H1 (cell line): ENCODE data around the gene RELCH. TPM values are rescaled to one million over a fixed set of nuclear protein-coding genes. Genes with fewer than 3 reads are reported as not detected.
A peak's percentile ranks its signal among the peaks of the same experiment; 100 is the strongest.

Experiments used
- CTCF ChIA-PET: fragments of 300-600 bp; sonication (Branson Sonifier 250); formaldehyde crosslinking; loops from one replicate; lab custom pipeline; 2021; ENCODE audit not compliant: partially characterized antibody; lab: Charles Lee
- POLR2A ChIA-PET: fragments of 300-600 bp; sonication (Branson Sonifier 250); formaldehyde crosslinking; loops from one replicate; lab custom pipeline; 2021; ENCODE audit warnings: inconsistent platforms; ENCODE audit not compliant: partially characterized antibody; lab: Charles Lee
- DNase-seq, 2 experiments: peaks; one replicate each; pipeline versions ENCODE4 v3.0.0 to v3.0.0-alpha.2; 2010 to 2022; ENCODE audit warnings: low spot score in 2 of 2, low read depth in 1 of 2, mixed read lengths in 1 of 2
- FAIRE-seq: peaks from 2 replicates; lab custom pipeline; 2011; peaks lifted over from hg19 to GRCh38; lab: Jason Lieb, UNC
- H2AFZ ChIP-seq: 2 replicates; pipeline ENCODE4 v1.8.1; 2012; ENCODE audit warnings: low read length, inconsistent platforms
- H2AK5ac ChIP-seq: 2 replicates; pipeline ENCODE4 v1.6.1; 2013; ENCODE audit warnings: low read depth, low read length
- H2BK120ac ChIP-seq: replicated peaks from 2 replicates; pipeline ENCODE3; 2013; ENCODE audit warnings: low read depth, low read length, inconsistent platforms
- H2BK12ac ChIP-seq: 2 replicates; pipeline ENCODE4 v1.6.1; 2013; ENCODE audit warnings: low read depth, low read length
- H2BK15ac ChIP-seq: 2 replicates; pipeline ENCODE4 v1.6.1; 2013; ENCODE audit warnings: low read length
- H2BK20ac ChIP-seq: 2 replicates; pipeline ENCODE4 v1.6.1; 2013; ENCODE audit warnings: low read length
- H2BK5ac ChIP-seq: 2 replicates; pipeline ENCODE4 v1.6.1; 2013; ENCODE audit warnings: low read depth, low read length
- H3K14ac ChIP-seq: 2 replicates; pipeline ENCODE4 v1.6.1; 2013; ENCODE audit warnings: inconsistent platforms; ENCODE audit not compliant: insufficient read length
- H3K18ac ChIP-seq: 2 replicates; pipeline ENCODE4 v1.6.1; 2013; ENCODE audit warnings: low read length; ENCODE audit errors: extremely low read depth
- H3K23ac ChIP-seq: 2 replicates; pipeline ENCODE4 v1.6.1; 2013; ENCODE audit warnings: inconsistent platforms; ENCODE audit not compliant: insufficient read length
- H3K23me2 ChIP-seq: 2 replicates; pipeline ENCODE4 v1.6.1; 2013; ENCODE audit warnings: low read depth, low read length
- H3K27ac ChIP-seq: 2 replicates; pipeline ENCODE4 v1.6.1; 2011; ENCODE audit warnings: low read depth, low read length, inconsistent platforms
- H3K27me3 ChIP-seq, 4 experiments: replicated peaks in 1 of 4; 1 replicate in 1 of 4; 2 replicates in 3 of 4; pipeline versions ENCODE4 v1.6.1 to v1.8.1; 2011 to 2013; ENCODE audit warnings: low read length in 3 of 4, mild to moderate bottlenecking in 3 of 4, inconsistent platforms in 2 of 4, mixed read lengths in 2 of 4, moderate library complexity in 1 of 4; ENCODE audit not compliant: control insufficient read depth in 3 of 4, insufficient read depth in 3 of 4; ENCODE audit errors: extremely low read depth in 1 of 4
- H3K36me3 ChIP-seq, 4 experiments: 2 replicates each; pipeline versions ENCODE4 v1.6.1 to v1.8.1; 2011 to 2013; ENCODE audit warnings: mild to moderate bottlenecking in 4 of 4, low read length in 3 of 4, moderate library complexity in 2 of 4, control low read depth in 1 of 4, inconsistent platforms in 1 of 4; ENCODE audit not compliant: insufficient read depth in 4 of 4, control insufficient read depth in 2 of 4
- H3K4ac ChIP-seq: replicated peaks from 2 replicates; pipeline ENCODE3; 2013; ENCODE audit warnings: low read length, low read depth, mixed read lengths, inconsistent platforms; ENCODE audit not compliant: insufficient read length
- H3K4me1 ChIP-seq, 4 experiments: replicated peaks in 1 of 4; 1 replicate in 1 of 4; 2 replicates in 3 of 4; pipeline versions ENCODE4 v1.6.1 to v1.8.1; 2011 to 2013; ENCODE audit warnings: low read length in 3 of 4, inconsistent platforms in 2 of 4, mixed read lengths in 1 of 4; ENCODE audit not compliant: insufficient read depth in 4 of 4, control insufficient read depth in 3 of 4
- H3K4me2 ChIP-seq, 2 experiments: 2 replicates each; pipeline versions ENCODE4 v1.6.1 to v1.8.1; 2011 to 2013; ENCODE audit warnings: low read depth in 2 of 2, low read length in 2 of 2, control low read depth in 1 of 2, inconsistent platforms in 1 of 2, mild to moderate bottlenecking in 1 of 2; ENCODE audit not compliant: insufficient read depth in 1 of 2
- H3K4me3 ChIP-seq, 4 experiments: fragments of 200-600, 300-600 bp in 1 of 4; sonication (generic), shearing (Covaris generic), sonication (Bioruptor Twin) in 1 of 4; 2 replicates each; pipeline versions ENCODE4 v1.5.1 to v1.8.1; 2011 to 2016; ENCODE audit warnings: low read length in 4 of 4, low read depth in 3 of 4, control low read depth in 2 of 4, inconsistent platforms in 2 of 4, mild to moderate bottlenecking in 2 of 4, mixed read lengths in 1 of 4, moderate library complexity in 1 of 4; ENCODE audit not compliant: insufficient read depth in 2 of 4; ENCODE audit errors: extremely low read depth in 1 of 4
- H3K56ac ChIP-seq: replicated peaks from 2 replicates; pipeline ENCODE3; 2013; ENCODE audit warnings: low read depth, mild to moderate bottlenecking, mixed read lengths, low read length, inconsistent platforms; ENCODE audit not compliant: insufficient read length
- H3K79me1 ChIP-seq: 2 replicates; pipeline ENCODE4 v1.6.1; 2013; ENCODE audit warnings: low read depth, low read length, control low read depth
- H3K79me2 ChIP-seq, 2 experiments: 2 replicates each; pipeline versions ENCODE4 v1.6.1 to v1.8.1; 2012 to 2013; ENCODE audit warnings: low read length in 2 of 2, mild to moderate bottlenecking in 2 of 2, inconsistent platforms in 1 of 2; ENCODE audit not compliant: insufficient read depth in 2 of 2, control insufficient read depth in 1 of 2
- H3K9ac ChIP-seq, 4 experiments: replicated peaks in 1 of 4; 1 replicate in 1 of 4; 2 replicates in 3 of 4; pipeline versions ENCODE4 v1.6.1 to v1.8.1; 2011 to 2013; ENCODE audit warnings: low read depth in 3 of 4, low read length in 3 of 4, control low read depth in 2 of 4, mild to moderate bottlenecking in 2 of 4, moderate library complexity in 2 of 4, inconsistent platforms in 1 of 4; ENCODE audit errors: extremely low read depth in 1 of 4
- H3K9me3 ChIP-seq, 2 experiments: 2 replicates each; pipeline versions ENCODE4 v1.6.1 to v1.8.1; 2012 to 2013; ENCODE audit warnings: mild to moderate bottlenecking in 2 of 2, moderate library complexity in 2 of 2, control low read depth in 1 of 2, inconsistent platforms in 1 of 2, low read depth in 1 of 2, low read length in 1 of 2, mixed read lengths in 1 of 2; ENCODE audit not compliant: insufficient read depth in 2 of 2
- H4K20me1 ChIP-seq, 2 experiments: replicated peaks in 1 of 2; 2 replicates each; pipeline versions ENCODE3 to v1.8.1; 2011 to 2013; ENCODE audit warnings: inconsistent platforms in 2 of 2, low read length in 2 of 2, mild to moderate bottlenecking in 1 of 2; ENCODE audit not compliant: insufficient read depth in 2 of 2, control insufficient read depth in 1 of 2
- H4K5ac ChIP-seq: 2 replicates; pipeline ENCODE4 v1.6.1; 2013; ENCODE audit warnings: low read length, low read depth, mixed read lengths, inconsistent platforms; ENCODE audit not compliant: insufficient read length
- H4K8ac ChIP-seq: 2 replicates; pipeline ENCODE4 v1.8.0; 2013; ENCODE audit warnings: mild to moderate bottlenecking, moderate library complexity, low read length, inconsistent platforms; ENCODE audit not compliant: insufficient read depth; ENCODE audit errors: extremely low read depth
- H4K91ac ChIP-seq: replicated peaks from 2 replicates; pipeline ENCODE3; 2013; ENCODE audit warnings: low read length, mixed read lengths, inconsistent platforms; ENCODE audit not compliant: insufficient read length
- ASH2L ChIP-seq: fragments of 200-600, 300-600 bp; sonication (generic); IDR thresholded peaks from one replicate; pipeline ENCODE4 v1.7.1; 2017; ENCODE audit warnings: low read length
- BACH1 ChIP-seq: IDR thresholded peaks from 2 replicates; pipeline ENCODE4 v1.6.1; 2012; ENCODE audit warnings: low read length, improper control_type of control experiment
- CTBP2 ChIP-seq: IDR thresholded peaks from 2 replicates; pipeline ENCODE4 v1.7.0; 2011; ENCODE audit warnings: borderline replicate concordance, mild to moderate bottlenecking, moderate library complexity, mixed read lengths, low read length; ENCODE audit not compliant: insufficient read depth, insufficient read length
- EP300 ChIP-seq, 2 experiments: IDR thresholded peaks; 1 replicate in 1 of 2; 2 replicates in 1 of 2; pipeline ENCODE4 v1.6.1; 2011 to 2012; ENCODE audit warnings: low read depth in 2 of 2, low read length in 2 of 2, mild to moderate bottlenecking in 2 of 2, borderline replicate concordance in 1 of 2, inconsistent platforms in 1 of 2, moderate library complexity in 1 of 2
- KDM1A ChIP-seq: fragments of 200-600, 300-600 bp; sonication (generic); IDR thresholded peaks from 2 replicates; pipeline ENCODE4 v1.7.1; 2016; ENCODE audit warnings: mild to moderate bottlenecking, low read length, borderline replicate concordance
- KDM5A ChIP-seq: fragments of 200-600 bp; IDR thresholded peaks from 2 replicates; pipeline ENCODE4 v1.7.1; 2012; ENCODE audit warnings: mild to moderate bottlenecking, low read length, inconsistent platforms, mixed read lengths
- POLR2AphosphoS5 ChIP-seq: IDR thresholded peaks from 2 replicates; pipeline ENCODE4 v1.6.1; 2011; ENCODE audit warnings: low read depth, low read length
- RBBP5 ChIP-seq: IDR thresholded peaks from 2 replicates; pipeline ENCODE4 v1.7.1; 2012; ENCODE audit warnings: low read depth, mild to moderate bottlenecking, inconsistent platforms, low read length, moderate library complexity, borderline replicate concordance
- RXRA ChIP-seq: IDR thresholded peaks from 2 replicates; pipeline ENCODE4 v1.6.1; 2011; ENCODE audit warnings: low read depth, mild to moderate bottlenecking, low read length, moderate library complexity; ENCODE audit not compliant: insufficient read depth
- SP2 ChIP-seq: IDR thresholded peaks from 2 replicates; pipeline ENCODE4 v1.6.1; 2012; ENCODE audit warnings: mild to moderate bottlenecking, low read length, inconsistent platforms
- TCF12 ChIP-seq: IDR thresholded peaks from 2 replicates; pipeline ENCODE4 v1.6.1; 2011; ENCODE audit warnings: low read depth, mild to moderate bottlenecking, low read length
- ZNF274 ChIP-seq: IDR thresholded peaks from 2 replicates; pipeline ENCODE4 v1.7.0; 2012; ENCODE audit warnings: low read length, borderline replicate concordance; ENCODE audit errors: extremely low read depth
- WGBS, 2 experiments: shearing (Covaris generic) in 1 of 2; methylation state at CpG; one replicate each; pipeline versions ENCODE4 v1.1.6 to v1.1.7; 2013 to 2015; ENCODE audit warnings: low lambda C conversion rate in 2 of 2, mixed read lengths in 2 of 2, inconsistent platforms in 1 of 2, low coverage in 1 of 2, missing lambda C conversion rate in 1 of 2; ENCODE audit not compliant: insufficient replicate concordance in 2 of 2, insufficient coverage in 1 of 2, insufficient read length in 1 of 2; ENCODE audit errors: extremely low coverage in 1 of 2, missing lambda C conversion rate in 1 of 2; 5-methylcytosine and 5-hydroxymethylcytosine counted together
- polyA plus RNA-seq, 7 experiments: library from polyadenylated mRNA; depleted of rRNA in 3 of 7; stranded (reverse) in 5 of 7; unstranded in 2 of 7; fragments of >200 nt in 5 of 7; fragments of 200-250 nt in 2 of 7; gene quantifications; 1 replicate in 5 of 7; 2 replicates in 1 of 7; 4 replicates in 1 of 7; pipeline versions ENCODE4 v1.2.1 to v1.2.3, GENCODE V29; 2011 to 2013; ENCODE audit warnings: missing spikeins in 2 of 7, mixed read lengths in 2 of 7
- total RNA-seq: library from RNA; stranded (reverse); fragmentation: NEBNext Ultra II Directional; extraction: Animal tissue kit (Norgen Biotek cat#: 25700); gene quantifications from 2 replicates; pipeline ENCODE4 v1.2.1, GENCODE V29; 2021
- TF ChIP-seq, protein P1 (sequence below): IDR thresholded peaks from 2 replicates; pipeline ENCODE4 v1.6.1; 2012; ENCODE audit warnings: inconsistent platforms

RELCH gene
- total and polyA plus RNA-seq, 2 of the 8 experiments (the other 6 are each of a cell fraction or from before 2014, with no cell fraction given): 7.3 to 26.9 TPM

DNA sequence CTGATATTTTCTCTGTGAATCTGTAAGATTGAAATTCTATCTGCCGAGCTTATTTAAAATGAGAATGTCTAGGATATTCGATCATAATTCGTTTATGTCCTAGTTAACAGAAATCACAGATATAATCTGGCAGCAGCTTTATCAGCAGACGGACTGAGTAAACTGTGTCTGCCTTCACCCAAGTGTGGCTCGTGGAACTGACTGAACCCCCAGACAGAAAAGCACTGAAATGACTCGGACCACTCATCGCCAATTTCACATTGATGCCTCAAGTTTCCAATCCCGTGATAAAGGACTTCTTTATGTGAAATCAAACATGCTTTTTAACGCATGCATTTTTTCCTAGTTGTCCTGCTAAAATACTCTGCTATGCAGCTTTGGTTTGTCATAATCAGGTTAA is 153.9 kb downstream of the RELCH start:
- H2AFZ ChIP-seq: no peak overlapping the region
- no peak overlapping the region for H3K4me3 ChIP-seq
- H4K5ac ChIP-seq: no peak overlapping the region
- H3K23ac ChIP-seq: no peak overlapping the region
- no peak overlapping the region for H3K4ac ChIP-seq
- CTCF ChIA-PET: interaction anchor here (1.2 to 3.0 kb wide), 5 partner anchors 13 to 84 kb away, joined by 3 to 14 read pairs (median 5); partner anchors contain the start of gene TNFRSF11A
- H3K9me3 ChIP-seq: no peaks in the 10 kb centered on the region
- POLR2A ChIA-PET: interaction anchor here (1.0 to 1.6 kb wide), 2 partner anchors 9 to 15 kb away, joined by 3 to 6 read pairs; no protein-coding TSS in a partner anchor
- H3K4me2 ChIP-seq: no peak overlapping the region
- DNase-seq (no peak), FAIRE-seq (peak; percentile 7)
- peaks cover 0 to 24% of the 10 kb centered on the region in 2 experiments; a peak in 2 of 4 replicates for H3K79me2 ChIP-seq
- H3K79me1 ChIP-seq: no peaks in the 10 kb centered on the region; the same call in 1 of the 2 replicates
- H4K20me1 ChIP-seq: no peaks in the 10 kb centered on the region
- H3K27me3 ChIP-seq: no peaks in the 10 kb centered on the region
- no peak overlapping the region for H3K14ac ChIP-seq
- H2BK20ac ChIP-seq: no peak overlapping the region
- H2BK15ac ChIP-seq: no peak overlapping the region
- no peak overlapping the region for H4K8ac ChIP-seq
- H3K9ac ChIP-seq: no peak overlapping the region
- H3K56ac ChIP-seq: no peak overlapping the region
- no peak overlapping the region for H2BK12ac ChIP-seq
- no peak overlapping the region for H2BK120ac ChIP-seq
- H2AK5ac ChIP-seq: no peak overlapping the region
- no peak overlapping the region for H2BK5ac ChIP-seq
- no peak overlapping the region for H4K91ac ChIP-seq
- H3K36me3 ChIP-seq: no peaks in the 10 kb centered on the region
- no peak overlapping the region for H3K18ac ChIP-seq
- no peak for TF ChIP-seq TCF12
- TF ChIP-seq KDM5A: no peak
- no peak for TF ChIP-seq SP2
- TF ChIP-seq POLR2AphosphoS5: no peak
- TF ChIP-seq RBBP5: no peak
- TF ChIP-seq ZNF274: no peak
- no peak for TF ChIP-seq EP300 (IDR thresholded peaks at IDR 0.05; ENCODE audit: borderline replicate concordance in 1 of 2, low read depth in 2 of 2, low read length in 2 of 2)
- TF ChIP-seq, protein P1, sequence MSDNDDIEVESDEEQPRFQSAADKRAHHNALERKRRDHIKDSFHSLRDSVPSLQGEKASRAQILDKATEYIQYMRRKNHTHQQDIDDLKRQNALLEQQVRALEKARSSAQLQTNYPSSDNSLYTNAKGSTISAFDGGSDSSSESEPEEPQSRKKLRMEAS: no peak
- TF ChIP-seq BACH1: no peak
- no peak for TF ChIP-seq ASH2L
- TF ChIP-seq KDM1A: no peak
- TF ChIP-seq RXRA: no peak
- no peak for TF ChIP-seq CTBP2
- no peak overlapping the region for H3K27ac ChIP-seq
- peaks cover 6 to 27% (median 18%) of the 10 kb centered on the region in 4 experiments for H3K4me1 ChIP-seq
- H3K23me2 ChIP-seq: no peaks in the 10 kb centered on the region
- WGBS, 2 experiments: 93% methylated on average over 9 of the region's 9 CpGs; no CpG with 5 or more reads in 1 of the 2 experiments
